Left hindlimb (tissue), 1 donor: ENCODE data around the gene MARCHF9.
"Not testable (repeated sequence)": the region's sequence is repeated elsewhere in the genome, so short reads cannot be mapped to it uniquely, and the experiment has no call there.

Experiments used
- DNase-seq: peaks from one replicate; pipeline ENCODE4 v3.0.0-alpha.2; 2018

MARCHF9 gene, protein sequence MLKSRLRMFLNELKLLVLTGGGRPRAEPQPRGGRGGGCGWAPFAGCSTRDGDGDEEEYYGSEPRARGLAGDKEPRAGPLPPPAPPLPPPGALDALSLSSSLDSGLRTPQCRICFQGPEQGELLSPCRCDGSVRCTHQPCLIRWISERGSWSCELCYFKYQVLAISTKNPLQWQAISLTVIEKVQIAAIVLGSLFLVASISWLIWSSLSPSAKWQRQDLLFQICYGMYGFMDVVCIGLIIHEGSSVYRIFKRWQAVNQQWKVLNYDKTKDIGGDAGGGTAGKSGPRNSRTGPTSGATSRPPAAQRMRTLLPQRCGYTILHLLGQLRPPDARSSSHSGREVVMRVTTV

DNA sequence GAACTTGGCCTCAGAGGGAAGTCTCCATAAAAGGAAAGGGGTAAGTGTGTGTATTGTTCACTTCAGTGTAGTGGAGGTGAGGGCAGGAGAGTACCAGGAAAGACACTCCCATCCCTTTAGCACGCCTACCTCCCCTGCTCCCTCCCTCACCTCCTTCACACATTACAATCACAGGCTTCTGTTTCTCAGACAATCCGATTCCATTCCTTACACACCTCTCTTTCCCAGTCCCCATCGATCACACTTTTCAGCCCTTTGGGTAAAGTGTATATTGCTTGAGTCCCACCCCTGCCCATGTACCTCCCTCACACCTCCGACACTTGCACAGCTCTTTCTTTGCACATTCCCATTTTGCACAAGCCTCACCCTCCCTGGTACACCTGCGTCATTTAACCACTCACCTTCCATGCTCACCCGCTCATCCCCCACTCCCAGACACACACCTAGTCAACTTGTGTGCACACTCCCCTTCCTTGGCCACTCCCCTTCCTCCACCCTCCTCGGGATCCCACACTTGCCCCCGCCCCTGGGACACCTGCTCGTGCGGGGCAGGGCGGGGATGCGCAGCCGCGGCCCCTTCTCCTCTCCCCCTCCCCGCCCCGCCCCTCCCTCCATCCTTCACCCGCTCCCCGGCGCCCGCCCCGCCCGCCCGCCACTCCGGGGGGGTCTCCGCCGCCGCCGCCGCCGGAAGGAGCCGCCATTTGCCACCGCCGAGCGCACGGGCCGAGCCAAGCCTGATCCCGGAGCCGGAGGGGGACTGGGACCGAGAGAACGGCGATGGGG is at the start of gene MARCHF9:
Gene MARCHF9, plus strand, starts transcription at position 693 of the 783 bp plus-strand sequence. CDS start 426 bp downstream, outside the sequence.
- DNase-seq, result peak; percentile 63

DNA sequence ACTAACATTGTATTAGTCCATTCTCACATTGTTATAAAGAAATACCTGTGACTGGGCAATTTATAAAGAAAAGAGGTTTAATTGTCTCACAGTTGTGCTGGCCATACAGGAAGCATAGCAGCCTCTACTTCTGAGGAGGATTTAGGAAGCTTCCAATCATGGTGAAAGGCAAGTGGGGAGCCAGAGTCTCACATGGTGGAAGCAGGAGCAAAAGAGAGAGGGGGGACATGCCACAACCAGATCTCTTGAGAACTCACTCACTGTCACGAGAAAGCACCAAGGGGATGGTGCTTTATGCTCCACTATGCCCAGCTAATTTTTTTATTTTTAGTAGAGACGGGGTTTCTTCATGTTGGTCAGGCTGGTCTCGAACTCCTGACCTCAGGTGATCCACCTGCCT is 47.7 kb upstream of the MARCHF9 start:
- DNase-seq, result no peak

DNA sequence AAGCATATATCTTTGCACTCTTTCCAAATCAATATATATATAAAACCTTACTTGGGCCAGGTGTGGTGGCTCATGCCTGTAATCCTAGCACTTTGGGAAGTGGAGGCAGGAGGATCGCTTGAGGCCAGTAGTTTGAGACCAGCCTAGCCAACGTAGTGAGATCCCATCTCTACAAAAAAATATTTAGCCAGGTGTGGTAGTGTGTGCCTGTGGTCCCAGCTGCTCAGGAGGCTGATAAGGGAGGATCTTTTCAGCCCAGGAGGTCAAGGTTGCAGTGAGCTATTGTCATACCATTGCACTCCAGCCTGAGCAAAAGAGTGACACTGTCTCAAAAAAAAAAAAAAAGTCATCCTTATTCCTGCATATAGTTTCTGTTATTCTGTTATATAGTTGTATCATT is 46.6 kb upstream of the MARCHF9 start:
- DNase-seq, result no peak

DNA sequence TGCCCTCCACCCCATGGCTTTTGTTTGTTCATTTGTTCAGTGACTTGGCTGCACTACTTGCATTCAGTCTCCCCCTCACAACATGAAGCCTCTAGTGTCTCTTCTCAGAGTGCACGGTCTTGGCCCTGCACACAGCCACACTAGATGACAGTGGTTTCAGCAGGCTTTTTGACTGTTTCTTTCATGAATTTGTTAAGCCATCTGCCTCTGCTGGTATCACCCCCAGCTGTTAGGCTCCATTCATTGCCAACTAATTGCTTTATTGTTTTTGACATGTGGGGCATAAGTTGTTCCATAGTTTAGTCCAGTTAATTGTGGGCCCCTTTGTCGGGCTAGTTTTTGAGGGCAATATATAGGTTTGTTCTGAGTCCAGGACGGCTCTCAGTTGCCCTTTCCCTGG is 42.2 kb upstream of the MARCHF9 start:
- no peak for DNase-seq

DNA sequence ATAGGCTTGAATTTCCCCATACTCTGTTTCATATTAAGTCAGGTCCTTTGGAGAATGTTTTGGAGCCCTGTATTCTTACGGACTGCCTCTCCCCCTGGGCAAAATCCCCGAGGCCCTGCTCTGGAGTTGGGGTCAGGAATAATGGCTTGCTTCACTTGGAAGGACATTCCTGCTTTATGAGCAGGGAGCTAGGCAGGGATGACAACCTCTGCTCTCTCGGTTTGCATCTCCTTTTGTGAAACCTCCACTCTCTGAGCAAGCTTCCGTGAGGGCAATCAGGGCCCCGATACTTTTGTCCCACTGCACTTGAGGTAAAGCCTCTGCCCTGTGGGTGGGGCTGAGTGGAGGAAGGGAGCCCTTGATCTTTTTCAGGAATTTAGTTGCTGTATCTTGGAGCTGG is 41.7 kb upstream of the MARCHF9 start:
- no peak for DNase-seq

DNA sequence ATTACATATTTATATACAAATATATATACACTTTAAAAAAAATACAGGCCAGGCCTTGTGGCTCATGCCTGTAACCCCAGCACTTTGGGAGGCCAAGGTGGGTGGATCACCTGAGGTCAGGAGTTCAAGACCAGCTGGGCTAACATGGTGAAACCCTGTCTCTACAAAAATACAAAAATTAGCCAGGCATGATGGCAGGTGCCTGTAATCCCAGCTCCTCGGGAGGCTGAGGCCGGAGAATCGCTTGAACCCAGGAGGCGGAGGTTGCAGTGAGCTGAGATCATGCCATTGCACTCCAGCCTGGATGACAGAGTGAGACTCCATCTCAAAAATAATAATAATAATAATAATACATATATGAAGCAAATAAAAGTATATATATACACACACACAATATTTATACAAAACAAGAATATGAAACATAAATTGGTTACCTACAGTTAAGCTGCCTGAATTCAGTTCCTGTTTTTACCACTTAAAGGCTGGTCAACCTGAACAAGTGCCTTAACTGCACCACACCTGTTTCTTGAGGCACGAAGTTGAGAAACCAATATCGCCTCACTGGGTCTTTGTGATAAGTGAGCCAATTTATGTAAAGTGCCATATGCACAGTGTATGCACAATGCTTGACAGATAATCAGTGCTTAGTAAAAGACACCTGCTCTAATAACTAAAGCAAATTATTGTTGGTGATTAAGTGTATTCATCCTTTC is 39.7 kb upstream of the MARCHF9 start:
- DNase-seq, result not testable (repeated sequence)

DNA sequence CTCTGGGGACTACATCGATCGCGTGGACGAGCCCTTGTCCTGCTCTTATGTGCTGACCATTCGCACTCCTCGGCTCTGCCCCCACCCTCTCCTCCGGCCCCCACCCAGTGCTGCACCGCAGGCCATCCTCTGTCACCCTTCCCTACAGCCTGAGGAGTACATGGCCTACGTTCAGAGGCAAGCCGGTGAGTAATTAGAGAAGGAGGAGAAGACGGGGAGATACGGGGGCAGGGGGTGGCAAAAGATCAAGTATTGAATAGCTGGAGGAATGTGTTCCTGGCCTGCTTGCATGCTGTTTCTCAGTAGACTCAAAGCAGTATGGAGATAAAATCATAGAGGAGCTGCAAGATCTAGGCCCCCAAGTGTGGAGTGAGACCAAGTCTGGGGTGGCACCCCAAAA is 39.1 kb upstream of the MARCHF9 start:
- no peak for DNase-seq

DNA sequence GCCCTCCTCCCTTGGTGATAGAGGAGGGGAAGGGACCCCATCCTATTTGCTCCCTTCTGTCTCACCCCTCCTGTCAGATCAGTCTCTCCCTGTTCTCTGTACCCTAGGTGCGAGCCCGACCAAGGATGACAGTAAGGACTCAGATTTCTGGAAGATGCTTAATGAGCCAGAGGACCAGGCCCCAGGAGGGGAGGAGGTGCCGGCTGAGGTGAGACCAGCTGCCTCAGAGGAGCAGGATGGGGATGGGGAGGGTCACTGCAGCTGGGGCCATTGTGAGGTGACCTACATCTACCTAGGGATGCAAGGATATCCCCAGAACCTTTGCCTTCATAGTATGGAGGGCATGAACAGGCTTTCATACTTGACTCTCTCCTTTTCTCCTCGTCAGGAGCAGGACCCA is 38.6 kb upstream of the MARCHF9 start:
- DNase-seq, result no peak

DNA sequence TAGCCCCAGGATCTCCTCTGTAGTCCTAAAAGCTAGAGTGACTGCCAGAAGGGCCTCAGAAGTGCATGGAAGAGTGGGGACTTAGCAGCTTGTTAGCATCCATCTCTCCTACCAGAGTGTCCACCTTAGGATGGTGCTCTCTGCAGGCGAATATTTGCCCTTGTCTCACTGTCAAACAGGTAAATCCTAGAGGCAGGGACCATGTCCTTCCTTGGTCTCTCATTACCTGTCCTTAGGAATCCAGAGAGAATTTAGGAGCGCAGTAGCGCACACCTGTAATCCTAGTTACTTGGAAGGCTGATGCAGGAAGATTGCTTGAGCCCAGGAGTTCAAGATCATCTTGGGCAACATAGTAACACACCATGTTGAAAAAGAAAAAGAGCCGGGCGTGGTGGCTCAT is 37.8 kb upstream of the MARCHF9 start:
- no peak for DNase-seq

DNA sequence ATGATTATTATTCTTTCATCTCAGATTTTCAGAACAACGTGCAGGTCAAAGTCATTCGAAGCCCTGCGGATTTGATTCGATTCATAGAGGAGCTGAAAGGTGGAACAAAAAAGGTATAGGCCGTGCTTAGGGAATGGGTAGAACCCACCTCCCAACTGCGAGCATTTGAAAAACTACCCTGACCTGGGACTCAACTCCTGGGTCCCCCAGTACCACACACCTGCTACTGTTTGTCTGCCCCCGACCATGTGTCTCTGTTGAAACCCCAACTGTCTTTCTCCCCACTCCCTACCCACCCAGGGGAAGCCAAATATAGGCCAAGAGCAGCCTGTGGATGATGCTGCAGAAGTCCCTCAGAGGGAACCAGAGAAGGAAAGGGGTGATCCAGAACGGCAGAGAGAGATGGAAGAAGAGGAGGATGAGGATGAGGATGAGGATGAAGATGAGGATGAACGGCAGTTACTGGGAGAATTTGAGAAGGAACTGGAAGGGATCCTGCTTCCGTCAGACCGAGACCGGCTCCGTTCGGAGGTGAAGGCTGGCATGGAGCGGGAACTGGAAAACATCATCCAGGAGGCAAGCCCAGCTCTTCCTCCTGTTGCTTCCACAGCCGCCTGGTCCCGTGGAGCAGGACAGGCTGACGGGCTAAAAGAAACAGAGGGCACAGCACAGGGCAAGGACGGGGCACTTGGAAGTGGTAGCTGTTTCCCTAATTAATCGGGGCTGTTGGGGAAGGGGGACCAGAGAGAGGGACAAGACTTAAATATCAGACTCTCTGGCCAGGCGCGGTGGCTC is 36.9 kb upstream of the MARCHF9 start:
- DNase-seq, result no peak

DNA sequence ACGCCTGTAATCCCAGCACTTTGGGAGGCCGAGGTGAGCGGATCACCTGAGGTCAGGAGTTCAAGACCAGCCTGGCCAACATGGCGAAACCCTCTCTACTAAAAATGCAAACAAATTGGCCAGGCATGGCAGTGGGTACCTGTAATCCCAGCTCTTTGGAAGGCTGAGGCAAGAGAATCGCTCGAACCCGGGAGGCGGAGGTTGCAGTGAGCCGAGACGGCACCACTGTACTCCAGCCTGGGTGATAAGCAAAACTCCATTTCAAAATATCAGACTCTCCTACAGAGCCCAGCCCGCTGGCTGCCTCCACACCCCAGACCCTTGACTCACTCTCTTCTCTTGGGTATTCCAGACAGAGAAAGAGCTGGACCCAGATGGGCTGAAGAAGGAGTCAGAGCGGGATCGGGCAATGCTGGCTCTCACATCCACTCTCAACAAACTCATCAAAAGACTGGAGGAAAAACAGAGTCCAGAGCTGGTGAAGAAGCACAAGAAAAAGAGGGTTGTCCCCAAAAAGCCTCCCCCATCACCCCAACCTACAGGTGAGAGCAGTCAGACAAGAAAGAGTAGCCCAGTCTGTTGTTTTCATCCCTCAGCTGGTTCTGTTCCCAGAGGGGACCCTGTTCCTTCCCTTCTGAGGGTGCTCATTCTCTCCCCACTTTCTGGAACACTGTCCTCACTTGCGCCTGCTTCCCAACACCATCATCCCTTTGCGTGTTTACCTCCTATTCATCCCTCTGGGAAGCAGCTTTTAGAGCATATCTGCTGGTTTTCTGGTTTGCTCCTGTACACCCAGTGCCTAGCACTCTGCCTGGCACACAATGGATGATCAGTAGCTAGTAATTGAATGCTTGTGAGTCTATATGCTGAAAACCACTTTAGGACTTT is 36.0 kb upstream of the MARCHF9 start:
- DNase-seq, result no peak

DNA sequence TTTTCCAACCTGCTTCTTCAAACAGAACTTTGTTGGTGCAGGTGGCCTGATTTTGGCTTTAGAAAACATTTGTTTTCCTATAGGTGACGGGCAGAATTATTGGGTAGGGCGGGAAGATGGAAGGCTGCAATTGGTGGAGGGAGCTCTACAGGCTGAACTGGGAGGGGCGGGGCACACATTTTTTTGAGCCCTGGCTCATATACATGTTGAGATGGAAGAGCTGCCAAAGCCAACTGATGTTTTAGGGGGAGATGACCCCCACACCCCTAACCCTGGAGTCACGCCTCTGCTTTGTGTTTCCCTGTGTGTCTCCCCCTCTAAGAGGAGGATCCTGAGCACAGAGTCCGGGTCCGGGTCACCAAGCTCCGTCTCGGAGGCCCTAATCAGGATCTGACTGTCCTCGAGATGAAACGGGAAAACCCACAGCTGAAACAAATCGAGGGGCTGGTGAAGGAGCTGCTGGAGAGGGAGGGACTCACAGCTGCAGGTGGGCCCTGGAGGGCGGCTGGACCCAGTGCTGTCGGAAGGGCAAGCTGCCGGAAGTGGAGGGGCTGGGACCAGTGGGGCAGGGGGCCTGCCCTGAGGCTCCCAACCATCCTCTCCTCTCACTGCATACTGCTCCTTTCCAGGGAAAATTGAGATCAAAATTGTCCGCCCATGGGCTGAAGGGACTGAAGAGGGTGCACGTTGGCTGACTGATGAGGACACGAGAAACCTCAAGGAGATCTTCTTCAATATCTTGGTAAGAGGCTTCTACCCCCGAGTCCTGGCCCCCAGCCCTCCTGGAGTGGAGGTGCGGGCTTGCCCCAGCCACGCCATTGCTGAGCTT is 34.9 kb upstream of the MARCHF9 start:
- no peak for DNase-seq

DNA sequence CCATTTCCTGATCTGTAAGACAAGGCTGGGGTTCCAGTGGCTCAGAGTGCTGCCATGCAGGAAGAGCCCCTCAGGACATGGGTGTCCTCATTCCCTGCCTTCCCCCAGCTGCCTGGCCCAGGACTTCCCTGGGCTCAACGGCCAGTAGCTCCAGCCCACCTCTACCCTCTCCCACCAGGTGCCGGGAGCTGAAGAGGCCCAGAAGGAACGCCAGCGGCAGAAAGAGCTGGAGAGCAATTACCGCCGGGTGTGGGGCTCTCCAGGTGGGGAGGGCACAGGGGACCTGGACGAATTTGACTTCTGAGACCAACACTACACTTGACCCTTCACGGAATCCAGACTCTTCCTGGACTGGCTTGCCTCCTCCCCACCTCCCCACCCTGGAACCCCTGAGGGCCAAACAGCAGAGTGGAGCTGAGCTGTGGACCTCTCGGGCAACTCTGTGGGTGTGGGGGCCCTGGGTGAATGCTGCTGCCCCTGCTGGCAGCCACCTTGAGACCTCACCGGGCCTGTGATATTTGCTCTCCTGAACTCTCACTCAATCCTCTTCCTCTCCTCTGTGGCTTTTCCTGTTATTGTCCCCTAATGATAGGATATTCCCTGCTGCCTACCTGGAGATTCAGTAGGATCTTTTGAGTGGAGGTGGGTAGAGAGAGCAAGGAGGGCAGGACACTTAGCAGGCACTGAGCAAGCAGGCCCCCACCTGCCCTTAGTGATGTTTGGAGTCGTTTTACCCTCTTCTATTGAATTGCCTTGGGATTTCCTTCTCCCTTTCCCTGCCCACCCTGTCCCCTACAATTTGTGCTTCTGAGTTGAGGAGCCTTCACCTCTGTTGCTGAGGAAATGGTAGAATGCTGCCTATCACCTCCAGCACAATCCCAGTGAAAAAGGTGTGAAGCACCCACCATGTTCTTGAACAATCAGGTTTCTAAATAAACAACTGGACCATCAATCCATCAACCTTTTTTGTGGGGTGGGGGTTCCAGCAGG is 34.0 kb upstream of the MARCHF9 start:
- DNase-seq, result no peak

DNA sequence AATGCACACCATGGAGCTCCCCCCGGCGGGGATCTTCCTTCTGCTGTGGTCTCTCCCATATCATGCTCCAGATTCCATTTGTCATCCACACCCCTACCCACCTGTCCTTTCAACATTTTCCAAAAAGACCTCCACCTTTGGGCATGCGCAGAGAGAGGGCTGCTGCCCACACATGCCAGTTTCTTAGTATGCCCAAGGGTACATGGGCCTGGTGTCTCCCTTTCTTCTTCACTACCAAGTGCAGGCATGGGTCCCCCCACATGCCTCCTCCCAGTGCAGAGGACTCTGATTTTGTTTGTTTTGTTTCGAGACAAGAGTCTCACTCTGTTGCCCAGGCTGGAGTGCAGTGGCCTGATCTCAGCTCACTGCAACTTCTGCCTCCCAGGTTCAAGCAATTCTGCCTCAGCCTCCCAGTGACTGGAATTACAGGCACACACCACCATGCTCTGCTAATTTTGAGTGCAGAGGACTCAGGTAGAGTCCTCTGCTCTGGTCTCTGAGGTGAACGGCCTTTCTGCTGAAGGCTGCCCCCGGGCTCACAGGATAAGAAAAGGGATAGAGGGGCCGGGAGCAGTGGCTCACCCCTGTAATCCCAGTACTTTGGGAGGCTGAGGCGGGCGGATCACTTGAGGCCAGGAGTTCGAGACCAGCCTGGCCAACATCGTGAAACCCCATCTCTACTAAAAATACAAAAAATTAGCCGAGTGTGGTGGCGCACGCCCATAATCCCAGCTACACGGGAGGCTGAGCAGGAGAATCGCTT is 32.9 kb upstream of the MARCHF9 start:
- DNase-seq, result not testable (repeated sequence)

DNA sequence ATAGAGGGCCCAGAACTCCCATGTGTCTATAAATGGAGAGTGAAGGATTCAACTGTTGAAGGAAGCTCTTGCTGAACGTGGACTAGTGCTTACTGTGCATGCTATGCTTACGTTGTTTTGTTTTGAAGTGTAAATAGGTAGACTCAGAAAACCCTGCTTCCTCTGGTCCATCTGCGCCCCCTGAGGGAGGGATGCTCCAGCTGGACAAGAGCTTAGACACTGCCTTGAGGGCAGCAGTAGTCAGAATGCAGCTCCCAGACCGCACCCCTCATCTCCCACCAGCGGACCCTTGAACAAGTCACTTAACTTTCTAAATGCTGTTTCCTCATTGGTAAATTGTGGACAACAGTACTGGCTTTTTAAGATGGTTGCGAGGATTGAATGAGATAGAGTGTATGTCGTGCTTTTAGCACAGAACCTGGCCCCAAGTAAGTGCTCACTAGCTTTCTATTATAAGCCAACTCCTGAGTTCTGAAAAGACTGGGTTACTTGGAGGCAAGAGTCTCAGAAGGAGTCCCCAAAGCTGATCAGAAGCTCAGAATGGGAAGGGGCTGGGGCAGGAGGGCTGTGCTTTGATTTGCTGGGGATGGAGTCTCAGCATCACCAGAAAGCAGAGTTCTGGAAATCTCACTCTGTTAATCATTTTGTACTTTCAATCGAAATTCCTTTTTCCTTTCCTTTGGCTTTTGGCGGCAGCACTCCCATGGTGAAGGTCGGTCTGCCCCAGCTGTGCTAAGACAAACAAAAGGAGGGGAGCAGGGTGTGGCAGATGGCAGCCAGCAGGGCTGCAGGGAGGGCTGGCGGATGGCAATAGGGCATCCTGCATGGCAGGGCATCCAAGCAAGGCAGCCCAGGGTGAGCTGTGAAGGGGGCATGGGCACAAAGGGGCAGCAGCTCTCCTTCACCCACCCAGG is 31.9 kb upstream of the MARCHF9 start:
- DNase-seq, result no peak

DNA sequence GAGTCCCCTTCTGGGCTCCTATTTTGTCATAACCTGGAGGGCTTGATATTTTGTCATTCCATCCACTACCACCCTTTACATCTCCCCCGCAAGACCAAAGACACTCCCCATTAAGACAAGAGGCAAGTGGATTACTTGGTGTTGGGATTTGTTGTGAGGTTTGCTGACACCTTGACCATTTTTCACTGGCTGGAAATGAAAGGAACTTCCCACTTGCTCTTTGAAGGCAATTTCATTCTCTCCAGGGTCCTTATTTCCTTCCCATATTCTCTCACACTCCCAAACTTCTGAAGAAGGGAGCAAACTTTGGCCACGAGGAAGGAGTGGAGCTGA is 31.3 kb upstream of the MARCHF9 start:
- DNase-seq, result no peak

DNA sequence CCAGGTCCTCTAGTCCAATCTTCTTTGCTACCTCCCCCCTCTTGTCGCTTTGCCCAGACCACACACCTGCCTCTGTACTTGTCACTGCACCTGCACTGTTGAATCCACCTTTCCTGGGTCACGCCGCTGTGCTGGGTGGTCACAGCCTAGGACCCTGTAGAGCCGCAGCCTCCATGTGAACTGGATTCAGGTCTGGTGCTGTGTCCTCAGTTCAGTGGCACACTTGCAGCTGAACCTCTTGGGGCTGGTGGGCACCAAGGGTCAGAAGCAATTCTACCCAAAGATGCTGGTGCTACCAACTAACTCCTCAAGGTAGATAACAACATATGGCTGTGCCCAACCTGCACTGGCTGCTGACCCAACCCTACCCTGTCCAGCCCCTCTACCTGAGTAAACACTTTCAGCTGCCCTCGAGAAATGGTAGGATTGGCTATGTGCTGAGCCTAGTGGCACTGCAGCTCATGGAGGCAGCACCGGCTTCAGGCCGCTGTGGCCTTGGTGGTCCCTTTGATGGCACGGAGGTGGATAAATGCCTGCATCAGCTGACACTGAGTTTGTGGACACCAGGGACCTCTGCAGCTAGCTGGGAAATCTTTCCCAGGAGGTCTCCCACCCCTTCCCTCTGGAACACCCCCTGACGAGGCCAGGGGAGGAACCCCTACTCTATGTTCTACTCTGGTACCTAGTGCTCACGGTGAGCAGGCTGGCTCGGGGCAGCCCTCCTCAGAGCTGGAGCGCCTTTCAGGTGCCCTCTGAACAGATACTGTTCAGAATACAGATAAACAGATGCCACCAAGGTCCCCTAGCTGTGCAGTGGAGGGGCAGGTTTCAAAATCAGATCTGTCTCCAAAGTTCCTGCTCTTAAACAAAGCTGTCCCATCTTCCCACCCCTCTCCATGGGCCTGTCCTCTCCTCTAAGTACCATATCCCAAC is 30.6 kb upstream of the MARCHF9 start:
- no peak for DNase-seq
